ENCODE measurements around the gene PRKCE.

GRCh38 chr2:45700407-45701013 is 49.0 kb downstream of the PRKCE start:
- TF ChIP-seq, protein P1, sequence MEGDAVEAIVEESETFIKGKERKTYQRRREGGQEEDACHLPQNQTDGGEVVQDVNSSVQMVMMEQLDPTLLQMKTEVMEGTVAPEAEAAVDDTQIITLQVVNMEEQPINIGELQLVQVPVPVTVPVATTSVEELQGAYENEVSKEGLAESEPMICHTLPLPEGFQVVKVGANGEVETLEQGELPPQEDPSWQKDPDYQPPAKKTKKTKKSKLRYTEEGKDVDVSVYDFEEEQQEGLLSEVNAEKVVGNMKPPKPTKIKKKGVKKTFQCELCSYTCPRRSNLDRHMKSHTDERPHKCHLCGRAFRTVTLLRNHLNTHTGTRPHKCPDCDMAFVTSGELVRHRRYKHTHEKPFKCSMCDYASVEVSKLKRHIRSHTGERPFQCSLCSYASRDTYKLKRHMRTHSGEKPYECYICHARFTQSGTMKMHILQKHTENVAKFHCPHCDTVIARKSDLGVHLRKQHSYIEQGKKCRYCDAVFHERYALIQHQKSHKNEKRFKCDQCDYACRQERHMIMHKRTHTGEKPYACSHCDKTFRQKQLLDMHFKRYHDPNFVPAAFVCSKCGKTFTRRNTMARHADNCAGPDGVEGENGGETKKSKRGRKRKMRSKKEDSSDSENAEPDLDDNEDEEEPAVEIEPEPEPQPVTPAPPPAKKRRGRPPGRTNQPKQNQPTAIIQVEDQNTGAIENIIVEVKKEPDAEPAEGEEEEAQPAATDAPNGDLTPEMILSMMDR (IDR thresholded peaks at IDR 0.05) = no peak
- TF ChIP-seq POLR2A (IDR thresholded peaks at IDR 0.05) = no peak

Measured in body of pancreas (tissue), 4 donors.